Myocyte (in vitro differentiated cells): ENCODE measurements around the gene FTHL17. TPM values are rescaled to one million over a fixed set of nuclear protein-coding genes. Genes with fewer than 3 reads are reported as not detected.
A peak's percentile ranks its signal among the peaks of the same experiment; 100 is the strongest.

Experiments used
- DNase-seq: peaks from one replicate; pipeline ENCODE4 v3.0.0-alpha.2; 2012; ENCODE audit warnings: low read depth
- total RNA-seq: library from RNA; depleted of rRNA; stranded (reverse); fragments of >200 nt; gene quantifications from 2 replicates; pipeline ENCODE4 v1.2.3, GENCODE V29; 2014

FTHL17 gene
- total RNA-seq, 1 donor from 2014 or later, result not detected

GRCh38 chrX:31038575-31039326 lies 33.1 kb downstream of the FTHL17 start:
- peak; percentile 42 for DNase-seq

- DNase-seq, result peak; percentile 61
These were observed 34.9 kb downstream of the FTHL17 start for GRCh38 chrX:31036895-31037294.

- no peak for DNase-seq
These were observed 44.5 kb downstream of the FTHL17 start for GRCh38 chrX:31027351-31027750.

GRCh38 chrX:31024866-31025265 lies 47.0 kb downstream of the FTHL17 start:
- DNase-seq, result no peak

GRCh38 chrX:31021537-31021936 lies 50.3 kb downstream of the FTHL17 start:
- peak; percentile 30 for DNase-seq

Other genes with a start within 250 kb of the FTHL17 start
- 26.4 and 27.2 TPM in 2 replicates for gene TAB3, start 182.8 kb downstream of the FTHL17 start, total RNA-seq